ENCODE data around the gene EGFL8. TPM values are rescaled to one million over a fixed set of nuclear protein-coding genes. Genes with fewer than 3 reads are reported as not detected.
A peak's percentile ranks its signal among the peaks of the same experiment; 100 is the strongest.
"Not testable (repeated sequence)": the region's sequence is repeated elsewhere in the genome, so short reads cannot be mapped to it uniquely, and the experiment has no call there.

EGFL8 gene
- total RNA-seq, 1 donor from 2014 or later: 5.7 TPM

DNA sequence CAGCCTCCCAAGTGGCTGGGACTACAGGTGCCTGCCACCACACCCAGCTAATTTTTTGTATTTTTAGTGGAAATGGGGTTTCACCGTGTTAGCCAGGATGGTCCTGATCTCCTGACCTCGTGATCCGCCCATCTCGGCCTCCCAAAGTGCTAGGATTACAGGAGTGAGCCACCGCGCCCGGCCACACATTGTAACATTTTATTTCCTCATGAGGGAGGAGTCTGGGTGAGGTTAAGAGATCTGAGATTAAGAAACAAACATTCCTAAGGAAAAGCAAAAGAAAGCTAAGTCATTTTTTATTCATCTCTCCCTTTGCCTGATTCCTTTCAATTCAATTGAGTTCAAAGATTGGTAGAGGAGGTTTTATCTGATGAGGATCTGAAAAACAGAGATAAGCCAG, 20.2 kb upstream of the EGFL8 start:
- not testable (repeated sequence) for FAIRE-seq; DNase-seq (ENCODE audit: low spot score in 2 of 2)

DNA sequence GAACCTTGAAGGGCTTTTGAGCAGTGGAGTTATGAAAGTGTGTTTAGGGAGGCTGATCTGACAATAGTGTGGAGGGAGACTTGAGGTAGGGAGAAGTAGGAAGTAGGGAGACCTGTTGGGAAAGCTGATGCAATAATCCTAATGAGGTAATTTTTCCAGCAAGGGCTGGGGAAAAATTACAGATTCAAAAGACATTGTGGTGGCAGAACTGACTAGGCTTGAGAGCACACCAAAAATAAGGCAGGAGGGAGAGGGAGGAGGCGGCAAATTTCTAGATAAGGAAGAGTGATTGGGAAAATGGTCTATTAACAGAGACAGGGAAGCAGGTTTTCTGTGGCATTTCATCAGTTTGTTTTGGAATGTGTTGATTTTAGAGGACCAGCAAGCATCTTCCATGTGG, 18.1 kb upstream of the EGFL8 start:
- DNase-seq (ENCODE audit: low spot score in 2 of 2): no peak
- FAIRE-seq: no peak

DNA sequence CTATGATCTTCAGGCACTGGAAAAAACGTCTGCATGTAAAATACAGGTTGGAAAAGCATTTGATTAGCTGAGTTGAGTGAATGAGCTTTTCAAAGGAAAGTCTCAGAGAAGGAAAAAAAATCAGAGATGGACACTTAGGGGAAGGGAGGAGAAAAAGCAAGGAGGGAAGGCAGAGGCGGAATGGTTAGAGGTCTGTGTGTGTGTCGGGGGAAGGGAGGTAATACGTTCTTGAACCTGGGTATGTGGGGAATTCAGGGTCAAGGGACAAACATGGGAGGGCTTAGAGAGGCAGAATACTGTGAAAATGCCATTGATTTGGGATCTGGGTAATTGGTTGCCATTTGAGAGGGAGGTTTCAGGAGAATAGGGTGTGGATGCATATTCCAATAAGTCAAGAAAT, 17.7 kb upstream of the EGFL8 start:
- no peak for DNase-seq (ENCODE audit: low spot score in 2 of 2)

DNA sequence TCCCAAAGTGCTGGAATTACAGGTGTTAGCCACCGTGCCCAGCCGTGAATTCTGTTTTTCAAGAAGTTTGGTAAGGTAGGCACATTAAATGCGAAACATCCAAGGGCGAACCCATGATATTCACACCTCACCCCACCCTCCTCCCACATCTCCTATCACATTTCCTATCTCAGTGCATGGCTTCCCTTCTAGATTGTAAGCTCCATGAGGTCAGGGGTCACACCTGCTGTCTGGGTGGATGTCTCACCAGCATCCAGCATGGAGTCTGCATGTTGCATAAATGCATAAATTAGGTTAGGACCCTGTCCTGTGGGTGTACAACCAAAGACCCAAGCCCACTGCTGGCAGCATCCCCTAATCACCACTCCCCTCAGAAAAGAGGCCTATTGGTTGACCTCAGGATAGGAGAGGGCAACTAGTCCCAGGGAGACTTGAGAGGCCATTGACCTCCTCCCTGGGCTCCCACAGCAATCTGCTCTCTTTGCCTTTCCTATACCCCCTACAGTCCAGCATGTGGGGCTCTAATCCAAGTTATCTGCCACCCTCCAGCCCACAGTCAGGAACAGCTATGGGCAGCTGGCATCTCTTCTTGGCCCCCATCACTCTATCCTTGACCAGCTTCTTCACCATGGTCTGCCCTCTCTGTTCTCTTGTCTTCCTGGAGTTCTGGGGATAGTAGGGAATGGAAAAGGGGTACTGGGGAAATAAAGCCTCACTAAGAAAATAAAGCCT, 16.8 kb upstream of the EGFL8 start:
- FAIRE-seq (no peak), DNase-seq (ENCODE audit: low spot score in 2 of 2) (no peak)

More for the DNA sequence above, 17.7 kb upstream of the EGFL8 start:
- no peak for FAIRE-seq

DNA sequence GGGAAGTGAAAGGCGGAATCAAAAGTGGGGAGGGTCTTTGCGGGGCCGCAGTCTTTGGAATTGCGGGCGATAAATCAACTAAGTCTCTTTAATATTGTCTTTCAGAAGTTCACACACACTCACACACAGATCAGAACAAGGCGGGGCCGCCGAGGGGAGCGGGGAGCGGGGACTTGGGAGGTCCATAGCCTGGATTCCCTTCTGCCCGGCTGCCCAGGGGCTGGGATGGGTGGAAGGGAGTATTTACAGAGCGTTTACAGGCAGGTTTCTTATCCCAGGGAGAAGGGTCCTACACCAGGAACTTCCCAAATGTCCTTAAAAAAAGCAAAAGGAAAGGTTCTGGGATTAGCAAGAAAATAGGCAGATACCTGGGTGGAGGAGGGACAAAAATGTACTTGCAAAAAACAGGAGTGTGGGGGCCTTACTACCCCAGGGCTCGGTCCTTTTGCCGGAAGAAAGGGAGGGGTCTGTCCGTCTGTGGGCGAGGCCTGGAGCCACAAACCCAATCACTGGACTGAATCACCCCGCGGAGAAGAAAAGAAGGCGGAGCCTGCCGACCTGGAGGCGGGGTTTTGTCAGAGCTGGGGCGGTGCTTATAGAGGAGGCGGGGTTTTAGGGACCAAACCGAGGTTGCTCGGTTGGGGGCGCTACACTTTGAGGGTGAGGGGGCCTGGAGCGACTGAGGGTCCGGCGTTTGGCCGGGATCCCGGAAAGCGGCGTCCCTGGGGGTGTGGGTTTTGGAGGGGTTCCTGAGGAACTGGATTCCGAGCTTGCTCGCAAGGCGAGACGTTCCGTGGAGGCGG, 15.9 kb upstream of the EGFL8 start:
- DNase-seq (ENCODE audit: low spot score in 2 of 2) (no peak), FAIRE-seq (no peak)

DNA sequence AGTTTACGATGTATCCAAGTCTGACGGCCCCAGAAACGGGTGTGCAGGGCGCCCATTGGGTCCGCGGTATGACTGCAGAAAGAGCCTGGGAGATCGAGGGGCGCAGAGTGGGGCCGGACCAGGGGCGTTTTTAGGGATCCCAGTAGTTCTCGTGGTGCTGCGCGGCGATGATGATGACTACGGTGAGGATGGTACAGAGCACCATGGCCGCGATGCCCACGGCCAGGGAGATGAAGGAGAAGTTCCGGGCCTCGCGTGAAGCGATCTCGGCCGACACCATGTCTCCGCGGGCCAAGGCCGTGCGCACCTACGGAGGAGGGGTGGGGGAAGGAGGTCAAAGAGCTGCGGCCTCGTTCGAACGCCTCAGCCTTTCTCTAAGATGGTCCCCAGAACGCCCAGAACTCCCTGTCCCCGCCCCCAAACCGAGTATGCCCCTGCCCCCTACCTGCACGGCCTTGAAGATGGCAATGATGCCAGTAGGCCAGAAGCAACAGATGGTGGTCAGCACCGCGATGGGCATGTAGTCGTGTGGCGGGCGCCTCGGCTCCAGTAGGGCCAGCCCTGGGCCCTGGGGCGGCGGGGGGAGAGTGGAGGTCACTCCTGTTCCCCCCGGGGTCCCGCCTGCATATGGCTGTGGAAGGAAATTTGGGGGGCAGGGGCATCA, 15.2 kb upstream of the EGFL8 start:
- no peak for FAIRE-seq
- DNase-seq (ENCODE audit: low spot score in 2 of 2): no peak

DNA sequence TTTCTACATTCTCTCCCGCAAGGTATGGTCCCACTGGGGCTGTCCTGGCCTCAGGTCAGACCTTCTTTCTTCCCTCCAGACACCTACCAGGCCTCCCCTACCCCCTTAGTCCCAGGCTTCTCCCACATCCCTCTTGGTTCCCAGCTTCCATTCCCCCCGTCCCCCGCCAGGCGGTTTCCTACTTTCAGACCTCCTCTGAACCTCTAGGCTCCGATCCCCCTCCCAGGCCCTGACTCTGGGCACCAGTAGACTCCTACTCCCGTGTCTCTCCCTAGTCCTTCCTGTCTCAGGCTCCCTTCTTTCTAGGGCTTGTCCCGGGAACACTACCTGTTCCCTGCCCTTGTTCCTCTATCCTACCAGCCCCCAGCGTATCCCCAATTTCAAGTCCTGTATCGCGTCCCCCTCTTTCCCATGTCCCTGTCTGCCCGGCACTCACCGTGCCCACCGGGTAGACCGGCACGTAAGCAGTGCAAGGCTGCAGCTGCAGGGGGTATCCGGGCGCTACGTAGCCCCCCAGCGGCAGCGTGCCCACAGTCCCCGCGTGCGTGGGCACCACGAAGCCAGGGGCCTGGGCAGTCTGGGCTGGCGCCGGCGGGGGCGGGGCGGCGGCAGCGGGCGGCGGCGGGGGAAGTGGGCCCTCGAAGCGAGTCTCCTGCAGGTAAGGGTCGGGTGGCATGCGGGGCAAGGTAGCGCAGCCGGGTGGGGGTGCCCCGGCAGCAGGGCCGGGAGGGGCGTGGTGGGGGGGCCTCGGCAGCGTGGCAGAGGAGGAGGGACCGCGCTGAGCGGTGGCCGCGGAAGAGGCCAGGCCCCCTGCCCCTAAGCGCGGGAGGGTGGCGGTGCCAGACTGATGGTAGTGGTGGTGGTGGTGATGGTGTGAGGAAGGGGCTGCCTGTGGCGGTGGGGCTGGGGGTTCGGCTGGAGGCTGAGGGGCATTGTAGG, 14.2 kb upstream of the EGFL8 start:
- DNase-seq (ENCODE audit: low spot score in 2 of 2) (no peak), FAIRE-seq (no peak)

DNA sequence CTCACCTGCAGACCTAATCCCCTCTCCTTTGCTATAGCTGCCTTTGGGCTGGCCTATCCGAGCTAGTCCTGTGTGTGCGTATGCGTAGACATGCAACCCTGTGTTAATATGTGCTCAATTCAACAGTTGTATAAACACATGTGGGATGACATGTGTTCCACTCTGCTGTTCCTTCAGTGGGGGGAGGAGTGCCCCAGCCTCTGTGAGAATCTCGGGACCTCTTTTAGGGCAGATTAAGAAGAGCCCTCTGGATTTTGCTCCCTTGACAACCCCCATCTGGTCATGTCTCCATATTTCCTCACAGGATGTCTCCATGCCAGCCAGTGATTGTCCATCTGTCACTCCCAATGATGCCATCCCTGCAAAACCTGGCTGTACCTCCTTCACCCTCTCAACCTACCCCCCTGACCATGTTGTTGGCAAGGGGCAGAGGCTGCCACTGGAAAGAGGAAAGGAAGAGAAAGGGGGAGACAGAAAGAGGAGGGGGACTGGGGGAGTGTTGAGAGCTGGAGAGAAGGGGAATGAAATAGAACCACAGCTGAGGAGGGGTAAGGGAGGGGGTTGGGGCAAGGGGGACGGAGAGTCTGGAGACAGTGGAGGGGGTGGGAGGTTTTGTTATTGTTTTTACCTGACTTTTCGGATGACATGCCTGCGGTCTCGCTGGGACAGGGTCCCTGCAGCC, 13.1 kb upstream of the EGFL8 start:
- FAIRE-seq (no peak), DNase-seq (ENCODE audit: low spot score in 2 of 2) (no peak)

DNA sequence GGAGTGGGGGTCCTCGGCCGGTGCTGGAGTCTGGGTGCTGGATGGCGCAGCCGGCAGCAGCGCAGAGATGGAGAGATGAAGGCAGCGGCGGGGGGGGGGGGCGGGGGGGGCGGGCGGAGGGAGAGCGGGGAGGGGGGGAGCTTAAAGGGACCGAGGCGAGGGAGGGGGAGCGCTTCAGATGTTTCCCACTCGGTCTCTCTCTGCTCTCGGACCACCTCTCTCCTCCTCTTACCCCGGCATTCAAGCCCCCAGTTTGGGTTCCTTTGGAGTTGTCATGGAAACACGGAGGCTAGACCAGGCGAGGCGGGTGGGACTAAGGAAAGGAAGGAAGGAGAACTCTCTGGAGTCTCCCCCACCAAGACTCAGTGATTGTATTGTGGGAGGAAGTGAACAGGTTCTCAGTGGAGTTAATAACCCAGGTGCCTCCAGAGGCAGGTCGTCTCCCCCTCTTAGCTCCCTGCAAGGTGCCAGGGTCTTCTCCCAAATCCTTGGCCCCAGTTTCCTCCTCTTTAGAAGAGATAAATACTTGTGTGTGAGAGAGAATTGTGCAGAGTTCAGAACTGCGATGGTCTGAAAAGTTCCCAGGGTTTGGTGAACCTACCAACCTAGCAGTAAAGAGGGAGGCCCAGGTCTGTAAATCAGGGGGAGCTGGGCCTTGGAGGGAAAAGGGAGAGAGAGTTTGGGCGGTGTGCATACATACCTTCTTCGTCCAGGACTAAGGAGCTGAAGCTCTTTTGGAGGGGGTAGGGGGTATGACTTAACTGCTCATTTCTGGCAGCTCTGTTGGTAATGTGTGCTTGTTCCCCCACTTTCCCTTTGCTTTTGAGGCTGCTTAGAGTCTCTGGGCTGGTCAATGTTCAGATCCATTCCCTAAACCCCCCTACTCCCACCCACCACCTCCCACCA, 12.3 kb upstream of the EGFL8 start, which contains the start of gene PRRT1:
PRRT1 (minus strand) TSS at position 77 of the 906 bp plus-strand sequence. CDS start 112 bp downstream, outside the sequence.
- DNase-seq (ENCODE audit: low spot score in 2 of 2): peak; percentile 57 to 64
- no peak for FAIRE-seq

DNA sequence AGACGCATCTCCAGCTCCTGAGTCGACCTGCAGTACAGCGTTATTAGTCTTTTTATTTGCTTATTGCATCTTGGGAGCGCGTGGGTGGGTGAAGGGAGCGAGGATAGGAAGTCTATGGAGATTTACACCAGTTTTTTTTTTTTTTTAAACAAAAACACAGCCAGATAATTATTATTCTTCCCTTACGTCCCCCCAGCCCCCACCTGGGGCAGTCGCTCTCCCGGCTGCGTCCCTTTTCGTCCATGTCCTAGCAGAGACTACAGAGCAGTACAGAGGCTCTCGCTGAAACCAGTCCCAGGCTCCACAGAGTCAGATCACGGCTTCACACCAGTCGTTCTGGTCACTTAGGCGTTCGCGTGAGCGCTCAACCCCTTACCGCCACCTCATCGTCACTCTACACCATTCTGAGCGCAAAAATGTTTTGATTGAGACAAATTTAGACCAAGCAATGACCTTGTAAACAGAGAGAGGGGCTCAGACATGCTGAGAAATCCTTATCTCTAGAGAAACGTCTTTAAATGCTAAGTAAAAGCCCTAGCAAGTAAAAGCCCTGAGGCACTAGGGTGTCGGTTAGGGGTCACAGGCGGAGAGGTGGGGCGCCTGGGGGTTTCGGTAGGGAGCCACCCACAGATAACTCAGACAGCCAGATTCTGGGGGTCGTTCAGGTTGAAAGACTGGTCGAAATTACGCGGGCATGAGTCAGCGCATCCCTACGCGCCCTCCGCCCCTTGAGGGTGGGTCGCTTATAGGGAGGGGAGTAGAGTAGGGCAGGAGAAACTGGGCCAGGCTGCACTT, 11.4 kb upstream of the EGFL8 start:
- no peak for FAIRE-seq
- no peak for DNase-seq (ENCODE audit: low spot score in 2 of 2)

DNA sequence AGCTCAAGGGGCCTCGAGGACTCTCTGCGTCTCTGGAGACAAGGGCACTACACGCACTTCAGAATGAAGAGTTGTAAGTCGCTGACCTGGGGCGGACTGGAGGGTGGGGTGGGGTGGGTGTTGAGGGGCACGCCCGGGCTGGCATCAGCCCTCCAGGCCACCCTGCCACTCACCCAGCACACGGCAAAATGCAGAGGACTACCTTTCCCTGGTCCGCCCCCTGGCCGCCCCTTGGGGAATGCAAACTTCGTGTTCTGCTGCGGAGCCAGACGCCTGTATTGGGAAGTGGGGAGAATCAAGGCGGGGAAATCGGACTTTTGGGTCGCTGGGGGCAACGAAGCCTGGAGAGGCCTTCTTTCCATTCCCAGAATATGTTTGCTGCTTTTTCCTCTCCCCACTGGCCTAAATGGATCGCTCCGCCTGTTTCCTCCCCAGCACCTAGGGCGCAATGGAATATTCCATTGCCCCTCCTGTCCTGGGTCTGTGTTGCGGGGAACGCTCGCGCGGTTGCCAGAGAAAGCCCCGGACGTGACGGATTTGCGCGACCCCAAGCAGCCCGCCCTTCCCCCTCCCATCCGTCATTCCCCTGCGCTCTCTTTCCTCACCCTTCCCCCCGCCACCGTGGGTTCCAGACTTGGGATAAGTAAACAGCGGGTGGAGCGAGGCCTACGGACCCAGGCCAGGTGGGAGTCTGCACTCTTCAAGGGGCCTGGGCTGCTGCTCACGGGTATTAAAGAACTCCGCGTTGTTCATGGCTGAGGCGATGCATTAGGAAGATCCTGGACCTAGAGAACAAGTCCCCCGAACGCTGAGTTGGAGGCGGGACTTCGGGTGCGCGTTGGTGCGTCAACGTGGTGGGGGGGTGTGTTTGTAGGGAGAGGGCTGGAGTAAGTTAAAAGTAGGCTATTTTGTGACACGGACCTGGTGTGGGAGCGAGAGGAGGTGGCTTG, 10.6 kb upstream of the EGFL8 start, which contains the start of gene PPT2:
PPT2 (plus strand) TSS at position 578 of the 950 bp plus-strand sequence. CDS start 454 bp downstream, outside the sequence.
- DNase-seq (ENCODE audit: low spot score in 2 of 2) (peak; percentile 84 to 89), FAIRE-seq (no peak)

DNA sequence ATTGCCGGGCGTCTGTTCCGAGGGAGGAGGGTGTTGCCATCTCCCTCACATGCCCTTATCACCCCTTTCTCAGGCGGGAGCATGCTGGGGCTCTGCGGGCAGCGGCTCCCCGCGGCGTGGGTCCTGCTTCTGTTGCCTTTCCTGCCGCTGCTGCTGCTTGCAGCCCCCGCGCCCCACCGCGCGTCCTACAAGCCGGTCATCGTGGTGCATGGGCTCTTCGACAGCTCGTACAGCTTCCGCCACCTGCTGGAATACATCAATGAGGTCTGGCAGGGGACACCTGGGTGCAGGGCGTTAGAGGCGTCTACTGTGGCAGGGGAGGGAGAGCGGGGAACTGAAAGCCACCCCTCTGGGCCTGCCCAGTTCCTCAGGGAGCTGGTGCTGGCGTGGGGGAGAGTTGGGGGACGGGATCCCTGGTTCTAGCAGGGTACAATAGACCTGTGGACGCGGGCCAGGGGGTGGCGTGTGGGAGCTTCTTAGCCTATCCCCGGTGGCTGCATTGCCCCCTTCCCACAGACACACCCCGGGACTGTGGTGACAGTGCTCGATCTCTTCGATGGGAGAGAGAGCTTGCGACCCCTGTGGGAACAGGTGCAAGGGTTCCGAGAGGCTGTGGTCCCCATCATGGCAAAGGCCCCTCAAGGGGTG, 9.8 kb upstream of the EGFL8 start:
- FAIRE-seq: no peak

DNA sequence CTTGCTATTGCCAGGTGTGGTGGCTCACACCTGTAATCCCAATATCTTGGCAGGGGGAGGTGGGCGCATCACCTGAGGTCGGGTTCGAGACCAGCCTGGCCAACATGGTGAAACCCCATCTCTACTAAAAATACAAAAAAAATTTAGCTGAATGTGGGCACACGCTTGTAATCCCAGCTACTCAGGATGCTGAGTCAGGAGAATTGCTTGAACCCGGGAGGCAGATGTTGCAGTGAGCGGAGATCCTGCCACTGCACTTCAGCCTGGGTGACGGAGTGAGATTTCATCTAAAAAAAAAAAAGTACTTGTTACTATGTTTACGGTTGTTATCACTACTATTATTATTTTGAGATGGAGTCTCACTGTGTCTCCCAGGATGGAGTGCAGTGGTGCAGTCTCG, 7.5 kb upstream of the EGFL8 start:
- DNase-seq (ENCODE audit: low spot score in 2 of 2) (no peak), FAIRE-seq (no peak)

More for the DNA sequence above, 9.8 kb upstream of the EGFL8 start:
- DNase-seq (ENCODE audit: low spot score in 2 of 2): peak; percentile 57 to 65

DNA sequence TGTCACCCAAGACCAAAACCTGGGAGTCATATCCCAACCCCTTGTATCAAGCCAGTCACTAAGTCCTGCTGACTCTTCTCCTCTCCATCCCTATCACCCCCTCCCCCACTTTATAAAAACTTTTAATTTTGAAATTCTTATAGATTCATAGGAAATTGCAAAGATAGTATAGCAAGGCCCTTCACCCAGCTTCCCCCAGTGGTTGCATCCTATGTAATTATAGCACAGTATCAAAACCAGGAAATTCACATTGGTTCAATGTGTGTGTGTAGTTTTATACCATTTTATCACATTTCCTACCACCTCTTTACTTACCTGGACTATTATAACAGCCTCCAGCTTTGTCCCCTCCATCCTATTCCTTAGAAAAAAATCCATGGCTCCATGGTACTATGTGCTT, 6.3 kb upstream of the EGFL8 start:
- no peak for DNase-seq (ENCODE audit: low spot score in 2 of 2)
- no peak for FAIRE-seq

DNA sequence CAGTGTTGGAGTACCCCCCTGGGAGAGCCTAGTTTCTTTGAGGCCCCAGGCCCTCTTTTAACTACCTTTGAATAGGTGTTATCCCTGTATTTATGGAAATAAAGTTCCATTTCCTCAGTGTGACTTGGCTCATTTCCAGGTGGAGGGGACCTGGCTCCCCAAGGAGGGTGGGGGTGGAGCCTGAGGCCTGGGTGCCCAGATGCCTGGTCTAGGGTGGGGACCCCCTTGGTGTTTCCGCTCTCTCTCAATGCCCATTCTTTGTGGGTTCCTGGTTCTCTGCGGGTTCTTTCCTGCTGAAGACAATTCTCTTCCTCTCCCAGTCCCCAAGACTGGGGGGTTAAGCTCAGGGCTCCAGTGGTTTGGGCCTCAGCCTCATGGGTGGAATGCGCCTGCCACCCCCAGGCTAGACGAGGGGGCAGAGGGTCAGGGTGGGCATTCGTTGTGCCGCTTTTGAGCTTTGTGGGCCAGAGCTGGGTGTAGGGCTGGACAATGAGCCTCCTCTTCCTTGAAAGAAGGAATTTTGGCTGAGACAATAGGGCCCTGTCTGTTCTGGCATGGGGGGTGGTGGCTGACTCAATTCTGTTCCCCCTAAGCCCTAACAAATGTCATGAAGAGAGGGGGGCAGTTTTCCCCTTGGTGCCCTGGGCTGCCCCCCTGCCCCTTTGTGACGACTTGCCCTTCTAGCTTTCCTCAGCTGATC, 686 bp upstream of the EGFL8 start:
- FAIRE-seq: no peak
- peak in 1 of 2 donors; percentile 42 for DNase-seq (ENCODE audit: low spot score in 2 of 2)

Data from frontal cortex (tissue), 4 donors.